IMR-90 (cell line): ENCODE data around the gene NELL2. TPM values are rescaled to one million over a fixed set of nuclear protein-coding genes. Genes with fewer than 3 reads are reported as not detected.

ENCODE experiments used
- ATAC-seq: fragments of 200-7000 bp; cut with Tn5 transposase; 2 replicates; pipeline ENCODE4 v1.9.1; 2020; ENCODE audit warnings: low read depth, mild to moderate bottlenecking, moderate library complexity
- BruUV-seq: library from RNA; stranded (reverse); fragments of 400-500 nt; replicated peaks from 2 replicates; lab custom pipeline; 2021; lab: Mats Ljungman, UMichigan
- CTCF ChIA-PET: fragments of 300-600 bp; formaldehyde crosslinking; extraction: SDS; loops from one replicate; lab custom pipeline; 2021; ENCODE audit warnings: antibody characterized with exemption; lab: Yijun Ruan, JAX
- POLR2A ChIA-PET: fragments of 300-600 bp; sonication (Branson Sonifier 250); formaldehyde crosslinking; loops from one replicate; lab custom pipeline; 2022; ENCODE audit warnings: antibody characterized with exemption; ENCODE audit not compliant: unreplicated experiment; lab: Charles Lee
- DNase-seq: peaks from one replicate; pipeline ENCODE4 v3.0.0; 2013
- H2AFZ ChIP-seq: replicated peaks from 2 replicates; pipeline ENCODE3; 2013; ENCODE audit warnings: low read length, mild to moderate bottlenecking; ENCODE audit not compliant: poor library complexity
- H2AK5ac ChIP-seq: 2 replicates; pipeline ENCODE4 v1.6.1; 2013; ENCODE audit warnings: low read depth, low read length, inconsistent platforms
- H2AK9ac ChIP-seq: replicated peaks from 2 replicates; pipeline ENCODE3; 2013; ENCODE audit warnings: mild to moderate bottlenecking, low read depth, low read length, moderate library complexity; ENCODE audit not compliant: poor library complexity
- H2BK120ac ChIP-seq: 2 replicates; pipeline ENCODE4 v1.6.1; 2013; ENCODE audit warnings: low read depth, low read length, inconsistent platforms
- H2BK15ac ChIP-seq: 3 replicates; pipeline ENCODE4 v1.6.1; 2013; ENCODE audit warnings: low read depth, low read length, inconsistent platforms
- H2BK20ac ChIP-seq: 2 replicates; pipeline ENCODE4 v1.6.1; 2013; ENCODE audit warnings: low read depth, mild to moderate bottlenecking, inconsistent platforms, low read length, moderate library complexity
- H2BK5ac ChIP-seq: 2 replicates; pipeline ENCODE4 v1.6.1; 2013; ENCODE audit warnings: mild to moderate bottlenecking, low read depth, low read length, inconsistent platforms; ENCODE audit not compliant: poor library complexity, severe bottlenecking
- H3K14ac ChIP-seq: replicated peaks from 2 replicates; pipeline ENCODE4 v1.6.1; 2013; ENCODE audit warnings: low read depth, low read length, inconsistent platforms
- H3K18ac ChIP-seq: 2 replicates; pipeline ENCODE4 v1.6.1; 2013; ENCODE audit warnings: low read depth, low read length, control low read depth
- H3K23ac ChIP-seq: 2 replicates; pipeline ENCODE4 v1.6.1; 2013; ENCODE audit warnings: low read depth, low read length, inconsistent platforms
- H3K27ac ChIP-seq: 2 replicates; pipeline ENCODE4 v1.5.1; 2013; ENCODE audit warnings: mild to moderate bottlenecking, control low read depth, low read length; ENCODE audit not compliant: insufficient read depth
- H3K27me3 ChIP-seq: 2 replicates; pipeline ENCODE4 v1.6.1; 2013; ENCODE audit warnings: low read length; ENCODE audit not compliant: control insufficient read depth, insufficient read depth
- H3K36me3 ChIP-seq: 2 replicates; pipeline ENCODE4 v1.6.1; 2013; ENCODE audit warnings: low read length, mixed read lengths; ENCODE audit not compliant: control insufficient read depth, insufficient read depth
- H3K4ac ChIP-seq: 2 replicates; pipeline ENCODE4 v1.6.1; 2013; ENCODE audit warnings: low read depth, low read length, inconsistent platforms
- H3K4me1 ChIP-seq: 2 replicates; pipeline ENCODE4 v1.6.1; 2013; ENCODE audit warnings: low read length, mixed read lengths; ENCODE audit not compliant: control insufficient read depth, insufficient read depth
- H3K4me2 ChIP-seq: 2 replicates; pipeline ENCODE4 v1.6.1; 2013; ENCODE audit warnings: low read depth, mild to moderate bottlenecking, control low read depth, low read length, moderate library complexity
- H3K4me3 ChIP-seq: 2 replicates; pipeline ENCODE4 v1.5.1; 2013; ENCODE audit warnings: low read depth, mild to moderate bottlenecking, control low read depth, low read length, moderate library complexity; ENCODE audit not compliant: insufficient read depth
- H3K56ac ChIP-seq: 2 replicates; pipeline ENCODE4 v1.6.1; 2013; ENCODE audit warnings: low read length, inconsistent platforms; ENCODE audit not compliant: insufficient read depth; ENCODE audit errors: extremely low read depth
- H3K79me1 ChIP-seq, 2 experiments: 2 replicates each; pipeline ENCODE4 v1.6.1; 2013; ENCODE audit warnings: low read length in 2 of 2, inconsistent platforms in 1 of 2, low read depth in 1 of 2
- H3K9ac ChIP-seq: 2 replicates; pipeline ENCODE4 v1.6.1; 2013; ENCODE audit warnings: low read depth, low read length, control low read depth
- H3K9me1 ChIP-seq: 2 replicates; pipeline ENCODE4 v1.6.1; 2013; ENCODE audit warnings: low read length, inconsistent platforms; ENCODE audit not compliant: insufficient read depth
- H3K9me3 ChIP-seq: 2 replicates; pipeline ENCODE4 v1.6.1; 2013; ENCODE audit warnings: low read length; ENCODE audit not compliant: control insufficient read depth, insufficient read depth
- H4K20me1 ChIP-seq: 2 replicates; pipeline ENCODE4 v1.6.1; 2013; ENCODE audit warnings: low read length, inconsistent platforms; ENCODE audit not compliant: insufficient read depth
- H4K5ac ChIP-seq: 2 replicates; pipeline ENCODE4 v1.6.1; 2013; ENCODE audit warnings: mild to moderate bottlenecking, low read depth, low read length, control low read depth
- H4K8ac ChIP-seq, 2 experiments: 2 replicates each; pipeline ENCODE4 v1.6.1; 2013; ENCODE audit warnings: low read depth in 2 of 2, low read length in 2 of 2, control low read depth in 1 of 2, inconsistent platforms in 1 of 2
- H4K91ac ChIP-seq: 2 replicates; pipeline ENCODE4 v1.6.1; 2013; ENCODE audit warnings: low read depth, low read length, inconsistent platforms; ENCODE audit not compliant: insufficient read depth
- BHLHE40 ChIP-seq: fragments of 150-350 bp; IDR thresholded peaks from 2 replicates; pipeline ENCODE4 v1.6.1; 2016; ENCODE audit warnings: mild to moderate bottlenecking, low read depth, low read length
- ELK1 ChIP-seq: fragments of 150-350 bp; IDR thresholded peaks from 2 replicates; pipeline ENCODE4 v1.6.1; 2016; ENCODE audit warnings: low read depth, mild to moderate bottlenecking, low read length, moderate library complexity, borderline replicate concordance
- MAFK ChIP-seq: IDR thresholded peaks from 2 replicates; pipeline ENCODE4 v1.6.1; 2012; ENCODE audit warnings: low read depth, low read length, improper control_type of control experiment
- MXI1 ChIP-seq: IDR thresholded peaks from 2 replicates; pipeline ENCODE4 v1.6.1; 2012; ENCODE audit warnings: low read depth, mild to moderate bottlenecking, low read length, moderate library complexity, borderline replicate concordance
- POLR2A ChIP-seq: IDR thresholded peaks from 2 replicates; pipeline ENCODE4 v1.6.1; 2012; ENCODE audit warnings: mild to moderate bottlenecking, low read depth, low read length
- RCOR1 ChIP-seq: IDR thresholded peaks from 2 replicates; pipeline ENCODE4 v1.6.1; 2012; ENCODE audit warnings: mild to moderate bottlenecking, low read length, improper control_type of control experiment; ENCODE audit not compliant: insufficient replicate concordance
- USF2 ChIP-seq: fragments of 150-350 bp; IDR thresholded peaks from 2 replicates; pipeline ENCODE4 v1.6.1; 2017; ENCODE audit warnings: mild to moderate bottlenecking, antibody characterized with exemption, low read length, low read depth
- WGBS, 2 experiments: methylation state at CpG; one replicate each; pipeline versions ENCODE4 v1.1.5 to v1.1.7; 2013; ENCODE audit warnings: missing lambda C conversion rate in 2 of 2; ENCODE audit not compliant: insufficient read length in 1 of 2; ENCODE audit errors: extremely low coverage in 2 of 2; 5-methylcytosine and 5-hydroxymethylcytosine counted together
- dilution Hi-C: fragments of 300-500 bp; cut with HindIII; formaldehyde crosslinking; loops from one replicate; pipeline ENCODE4 v1.14.3; 2018; ENCODE audit warnings: low sequenced_read_pairs; ENCODE audit not compliant: unreplicated experiment
- in situ Hi-C: fragments of 300-500 bp; cut with MboI; formaldehyde crosslinking; loops from 3 replicates; pipeline ENCODE4 v1.14.3; 2019; ENCODE audit warnings: low sequenced_read_pairs, inconsistent platforms, mixed read lengths
- intact Hi-C: fragments of 100-400 bp; cut with micrococcal nuclease; formaldehyde crosslinking; loops from 2 replicates; pipeline ENCODE4 v1.10.0; 2022
- polyA plus RNA-seq, 3 experiments: library from polyadenylated mRNA; depleted of rRNA; stranded (reverse); fragments of >200 nt; gene quantifications; 2 replicates each; pipeline ENCODE4 v1.2.3, GENCODE V29; 2012; ENCODE audit warnings: low replicate concordance in 1 of 3
- total RNA-seq: library from RNA; depleted of rRNA; stranded (reverse); fragments of >200 nt; gene quantifications from 2 replicates; pipeline ENCODE4 v1.2.3, GENCODE V29; 2012

NELL2 gene
- total and polyA plus RNA-seq, 2 of the 4 experiments (the other 2 are of a cell fraction), result 0.18 to 0.26 TPM

- H2BK5ac ChIP-seq, result no peak overlapping the region
- dilution Hi-C loops, result no loop called here
These were observed 164.4 kb downstream of the NELL2 start for GRCh38 chr12:44711736-44712135.

More at GRCh38 chr12:44711736-44712135, 164.4 kb downstream of the NELL2 start:
- H3K27me3 ChIP-seq, result no peaks in the 10 kb centered on the region
- H3K14ac ChIP-seq, result no peak overlapping the region
- no TSS peak for BruUV-seq
- no peak overlapping the region for H2BK20ac ChIP-seq
- H3K79me1 ChIP-seq, result no peaks in the 10 kb centered on the region
- POLR2A ChIA-PET, result no interaction called here
- H4K5ac ChIP-seq, result no peak overlapping the region
- CTCF ChIA-PET, result no interaction called here
- intact Hi-C loops, result no loop called here
- no CpG with 5 or more reads among the region's 1 CpG for WGBS, 2 experiments
- H3K9ac ChIP-seq, result no peak overlapping the region
- TF ChIP-seq RCOR1 (no peak), BHLHE40 (no peak), ELK1 (no peak), MAFK (no peak), USF2 (no peak), POLR2A (no peak), MXI1 (no peak)
- H4K20me1 ChIP-seq, result no peaks in the 10 kb centered on the region
- no peak overlapping the region for H3K4me3 ChIP-seq
- H3K4me1 ChIP-seq, result no peaks in the 10 kb centered on the region
- in situ Hi-C loops, result no loop called here
- no peaks in the 10 kb centered on the region for H3K9me3 ChIP-seq
- H4K8ac ChIP-seq, result no peak overlapping the region
- no peak overlapping the region for H3K23ac ChIP-seq
- H3K4ac ChIP-seq, result no peak overlapping the region
- no peak overlapping the region for H2BK120ac ChIP-seq
- no peak overlapping the region for H3K4me2 ChIP-seq
- no peak overlapping the region for H4K91ac ChIP-seq
- H3K27ac ChIP-seq, result no peak overlapping the region
- no peaks in the 10 kb centered on the region for H3K36me3 ChIP-seq
- no peak overlapping the region for H2AK5ac ChIP-seq
- no peak overlapping the region for H2AFZ ChIP-seq
- no peaks in the 10 kb centered on the region for H3K9me1 ChIP-seq
- no peak overlapping the region for H2BK15ac ChIP-seq
- no peak overlapping the region for H2AK9ac ChIP-seq
- no peak overlapping the region for H3K56ac ChIP-seq
- no peak for ATAC-seq
- DNase-seq, result no peak
- no peak overlapping the region for H3K18ac ChIP-seq
